ENCODE data around the gene ATAD3C.

The ATAD3C gene

DNA sequence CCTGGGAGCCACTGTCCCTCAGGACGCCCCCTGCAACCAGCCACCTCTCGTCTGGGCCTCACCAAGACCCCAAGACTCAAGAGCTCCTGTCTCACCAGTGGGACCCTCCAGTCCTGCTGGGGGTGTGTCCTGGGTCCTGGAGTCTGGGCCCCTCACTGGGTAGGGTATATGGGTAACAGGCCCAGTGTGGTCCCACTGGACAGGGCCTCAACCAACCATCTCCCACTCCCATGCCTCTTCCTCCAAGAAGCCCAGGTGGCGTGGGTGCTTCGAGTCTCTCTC is 14.7 kb upstream of the ATAD3C start:
- no peak for TF ChIP-seq POLR2A (IDR thresholded peaks at IDR 0.05; ENCODE audit: low read depth, low read length)
- TF ChIP-seq TAF1 (IDR thresholded peaks at IDR 0.05; ENCODE audit: borderline replicate concordance, low read depth, low read length) = no peak
- TF ChIP-seq POLR2AphosphoS5 (IDR thresholded peaks at IDR 0.05; ENCODE audit: low read depth, low read length) = no peak
- FAIRE-seq (no peak), DNase-seq (ENCODE audit: insufficient read length) (peak; percentile 28)

GRCh38 chr1:1435106-1435903 is 14.2 kb upstream of the ATAD3C start, which contains the start of gene VWA1:
Gene VWA1, plus strand, starts transcription at chr1:1435690. Its CDS starts 59 bp downstream, at chr1:1435749.
- FAIRE-seq = peak; percentile 72

GRCh38 chr1:1435911-1436629 is 13.4 kb upstream of the ATAD3C start:
- FAIRE-seq (no peak), DNase-seq (ENCODE audit: insufficient read length) (peak; percentile 31)
- TF ChIP-seq TAF1 (IDR thresholded peaks at IDR 0.05; ENCODE audit: borderline replicate concordance, low read depth, low read length) = no peak
- no peak for TF ChIP-seq POLR2A (IDR thresholded peaks at IDR 0.05; ENCODE audit: low read depth, low read length)
- no peak for TF ChIP-seq POLR2AphosphoS5 (IDR thresholded peaks at IDR 0.05; ENCODE audit: low read depth, low read length)

More at GRCh38 chr1:1435106-1435903, 14.2 kb upstream of the ATAD3C start, which contains the start of gene VWA1:
- peak; percentile 93 for DNase-seq (ENCODE audit: insufficient read length)
- TF ChIP-seq TAF1 (IDR thresholded peaks at IDR 0.05; ENCODE audit: borderline replicate concordance, low read depth, low read length) (no peak), POLR2AphosphoS5 (IDR thresholded peaks at IDR 0.05; ENCODE audit: low read depth, low read length) (no peak), POLR2A (IDR thresholded peaks at IDR 0.05; ENCODE audit: low read depth, low read length) (no peak)

- TF ChIP-seq POLR2A (IDR thresholded peaks at IDR 0.05; ENCODE audit: low read depth, low read length) = no peak
- TF ChIP-seq POLR2AphosphoS5 (IDR thresholded peaks at IDR 0.05; ENCODE audit: low read depth, low read length) = no peak
- TF ChIP-seq TAF1 (IDR thresholded peaks at IDR 0.05; ENCODE audit: borderline replicate concordance, low read depth, low read length) = no peak
- FAIRE-seq = no peak
- no peak for DNase-seq (ENCODE audit: insufficient read length)
Observed at GRCh38 chr1:1436630-1437032, 12.9 kb upstream of the ATAD3C start.

DNA sequence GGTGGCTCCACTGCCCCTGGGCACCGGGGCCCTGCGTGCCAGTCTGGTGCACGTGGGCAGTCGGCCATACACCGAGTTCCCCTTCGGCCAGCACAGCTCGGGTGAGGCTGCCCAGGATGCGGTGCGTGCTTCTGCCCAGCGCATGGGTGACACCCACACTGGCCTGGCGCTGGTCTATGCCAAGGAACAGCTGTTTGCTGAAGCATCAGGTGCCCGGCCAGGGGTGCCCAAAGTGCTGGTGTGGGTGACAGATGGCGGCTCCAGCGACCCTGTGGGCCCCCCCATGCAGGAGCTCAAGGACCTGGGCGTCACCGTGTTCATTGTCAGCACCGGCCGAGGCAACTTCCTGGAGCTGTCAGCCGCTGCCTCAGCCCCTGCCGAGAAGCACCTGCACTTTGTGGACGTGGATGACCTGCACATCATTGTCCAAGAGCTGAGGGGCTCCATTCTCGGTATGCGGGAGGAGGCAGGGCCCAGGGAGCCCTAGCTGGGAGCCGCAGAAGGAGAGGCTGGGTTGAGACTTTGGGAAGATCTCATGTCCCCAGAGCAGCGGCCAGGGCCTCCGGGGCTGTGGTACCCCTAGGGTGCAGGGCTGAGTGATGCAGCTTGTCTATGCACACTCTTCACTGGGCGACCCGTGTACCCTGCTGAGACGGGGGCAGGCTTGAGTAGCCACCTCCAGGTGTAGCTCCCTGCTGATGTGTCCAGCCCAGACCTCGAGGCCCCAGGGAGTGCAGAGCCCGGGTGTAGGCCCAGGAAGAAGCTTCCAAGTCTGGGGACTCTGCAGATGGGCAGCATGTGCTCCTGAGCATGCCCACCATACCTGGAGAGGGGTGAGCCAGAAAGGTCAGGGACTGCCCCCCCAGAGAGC is 12.2 kb upstream of the ATAD3C start:
- TF ChIP-seq POLR2AphosphoS5 (IDR thresholded peaks at IDR 0.05; ENCODE audit: low read depth, low read length) (no peak), POLR2A (IDR thresholded peaks at IDR 0.05; ENCODE audit: low read depth, low read length) (no peak), TAF1 (IDR thresholded peaks at IDR 0.05; ENCODE audit: borderline replicate concordance, low read depth, low read length) (no peak)
- FAIRE-seq = no peak
- no peak for DNase-seq (ENCODE audit: insufficient read length)

GRCh38 chr1:1437904-1438376 is 11.5 kb upstream of the ATAD3C start:
- no peak for TF ChIP-seq TAF1 (IDR thresholded peaks at IDR 0.05; ENCODE audit: borderline replicate concordance, low read depth, low read length)
- TF ChIP-seq POLR2A (IDR thresholded peaks at IDR 0.05; ENCODE audit: low read depth, low read length) = no peak
- no peak for TF ChIP-seq POLR2AphosphoS5 (IDR thresholded peaks at IDR 0.05; ENCODE audit: low read depth, low read length)
- DNase-seq (ENCODE audit: insufficient read length) = peak; percentile 41
- FAIRE-seq = no peak

DNA sequence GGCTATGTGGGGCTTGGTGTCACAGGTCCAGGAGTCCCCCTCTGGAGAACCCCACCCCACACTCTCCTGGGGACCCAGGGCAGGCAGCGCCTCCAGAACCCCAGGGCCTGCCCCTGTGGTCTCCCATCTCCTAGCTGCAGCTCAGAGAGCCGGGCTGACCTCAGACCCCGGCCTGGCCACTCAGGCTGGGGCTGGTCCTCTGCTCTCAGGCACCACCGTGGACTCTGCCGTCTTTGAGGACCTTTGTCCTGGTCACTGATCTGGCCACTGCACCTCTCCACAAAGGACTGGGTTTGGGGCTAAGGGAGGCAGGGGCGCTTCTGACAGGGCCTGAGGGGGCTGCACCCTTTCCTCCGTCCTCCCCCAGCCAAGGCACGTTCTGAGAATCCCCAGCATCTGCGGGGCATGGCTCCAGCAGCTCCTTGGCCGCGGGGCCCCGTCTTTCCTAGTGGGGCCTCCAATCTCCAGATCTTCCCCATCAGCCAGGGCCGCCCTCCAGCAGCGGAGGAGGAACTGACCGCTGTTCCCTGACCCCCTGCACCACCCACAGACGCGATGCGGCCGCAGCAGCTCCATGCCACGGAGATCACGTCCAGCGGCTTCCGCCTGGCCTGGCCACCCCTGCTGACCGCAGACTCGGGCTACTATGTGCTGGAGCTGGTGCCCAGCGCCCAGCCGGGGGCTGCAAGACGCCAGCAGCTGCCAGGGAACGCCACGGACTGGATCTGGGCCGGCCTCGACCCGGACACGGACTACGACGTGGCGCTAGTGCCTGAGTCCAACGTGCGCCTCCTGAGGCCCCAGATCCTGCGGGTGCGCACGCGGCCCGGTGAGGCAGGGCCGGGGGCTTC is 10.7 kb upstream of the ATAD3C start:
- TF ChIP-seq POLR2A (IDR thresholded peaks at IDR 0.05; ENCODE audit: low read depth, low read length) = no peak
- TF ChIP-seq TAF1 (IDR thresholded peaks at IDR 0.05; ENCODE audit: borderline replicate concordance, low read depth, low read length) = no peak
- TF ChIP-seq POLR2AphosphoS5 (IDR thresholded peaks at IDR 0.05; ENCODE audit: low read depth, low read length) = no peak

GRCh38 chr1:1439546-1440261 is 9.8 kb upstream of the ATAD3C start:
- TF ChIP-seq POLR2AphosphoS5 (IDR thresholded peaks at IDR 0.05; ENCODE audit: low read depth, low read length) = no peak
- no peak for TF ChIP-seq POLR2A (IDR thresholded peaks at IDR 0.05; ENCODE audit: low read depth, low read length)
- no peak for DNase-seq (ENCODE audit: insufficient read length)
- FAIRE-seq = no peak

More for the DNA sequence above, 10.7 kb upstream of the ATAD3C start:
- FAIRE-seq = no peak
- DNase-seq (ENCODE audit: insufficient read length) = no peak

DNA sequence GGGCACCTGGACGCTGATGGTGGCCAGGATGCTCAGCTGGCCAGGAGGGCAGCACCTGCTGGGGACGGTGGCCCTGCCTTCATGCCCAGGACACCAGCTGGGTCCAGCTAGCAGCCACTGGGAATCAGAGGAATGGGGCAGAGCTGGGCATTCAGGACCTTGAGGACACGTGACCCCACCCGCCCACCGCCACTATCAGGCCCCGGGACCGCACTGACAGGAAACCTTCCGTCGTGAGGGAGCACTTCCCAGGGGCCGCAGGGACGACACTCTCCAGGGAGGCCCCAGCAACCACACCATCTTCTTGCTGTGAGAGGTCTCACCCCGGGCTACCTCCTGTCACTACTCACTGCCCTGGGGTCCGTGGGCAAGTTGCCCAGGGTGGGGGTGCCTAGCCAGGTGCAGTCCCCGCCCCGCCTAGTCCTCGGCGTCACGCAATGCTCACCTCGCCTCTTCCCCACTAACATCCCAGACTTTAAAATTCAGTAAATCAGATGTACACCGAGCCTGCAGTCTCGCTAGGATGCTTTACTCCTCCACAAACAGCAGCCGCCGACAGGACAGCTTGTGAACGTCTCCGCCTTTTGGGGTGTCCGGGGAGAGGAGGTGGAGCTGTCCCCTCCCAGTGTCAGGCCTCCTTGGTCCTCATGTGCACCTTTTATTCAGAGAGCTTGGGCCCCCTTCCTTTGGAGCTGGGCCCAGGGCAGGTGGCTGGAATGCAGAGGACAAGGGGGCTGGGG is 9.1 kb upstream of the ATAD3C start:
- peak; percentile 31 for DNase-seq (ENCODE audit: insufficient read length)
- TF ChIP-seq POLR2A (IDR thresholded peaks at IDR 0.05; ENCODE audit: low read depth, low read length) = no peak
- TF ChIP-seq POLR2AphosphoS5 (IDR thresholded peaks at IDR 0.05; ENCODE audit: low read depth, low read length) = no peak
- no peak for TF ChIP-seq TAF1 (IDR thresholded peaks at IDR 0.05; ENCODE audit: borderline replicate concordance, low read depth, low read length)
- no peak for FAIRE-seq

All from GM12892 (cell line).